GM18505 (cell line): Measurements from ENCODE around the gene DGKG.

ENCODE experiments used
- ATAC-seq: cut with Tn5 transposase; IDR thresholded peaks from one replicate; pipeline ENCODE4 v1.9.1; 2021; ENCODE audit not compliant: unreplicated experiment
- POLR2A ChIP-seq: IDR thresholded peaks from 4 replicates; pipeline ENCODE4 v1.6.1; 2011; ENCODE audit warnings: borderline replicate concordance; ENCODE audit not compliant: insufficient read depth, insufficient read length; ENCODE audit errors: extremely low read depth

Gene DGKG

DNA sequence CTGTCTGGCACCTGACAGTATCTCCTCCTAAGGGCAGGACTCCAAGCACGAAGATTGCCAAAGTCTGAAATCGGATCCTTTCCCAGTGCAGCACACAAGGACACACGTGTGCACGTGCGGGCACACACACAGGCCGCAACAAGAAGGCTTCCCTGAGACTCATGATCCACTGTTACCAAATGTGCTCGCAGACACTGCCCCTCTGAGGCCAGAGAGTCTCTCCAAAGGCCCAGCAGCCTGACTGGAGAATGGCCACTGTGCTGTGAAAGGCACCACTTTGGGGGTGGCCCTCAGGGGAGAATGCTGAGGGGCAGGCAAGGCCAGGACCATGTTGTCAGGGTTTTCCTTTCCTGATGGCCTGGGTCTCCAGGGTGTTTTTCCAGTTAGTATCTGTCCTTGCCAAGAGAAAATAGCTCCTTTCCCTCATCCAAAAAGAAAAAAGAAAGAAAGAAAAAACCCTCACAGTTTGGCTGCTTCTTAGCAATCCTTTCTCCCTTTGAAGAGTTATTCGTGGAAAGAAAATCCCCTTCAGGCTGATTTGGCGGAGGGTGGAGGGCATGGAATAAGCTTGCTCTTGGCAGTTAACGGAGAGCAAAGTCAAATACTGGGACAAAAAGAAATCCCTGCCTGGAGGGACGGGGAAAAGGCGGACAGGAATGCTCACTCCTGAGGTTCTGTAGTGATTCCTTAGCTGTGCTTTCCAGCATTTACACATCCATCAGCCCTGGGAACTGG is 141.0 kb downstream of the DGKG start:
- no peak for TF ChIP-seq POLR2A
- ATAC-seq, result no peak

DNA sequence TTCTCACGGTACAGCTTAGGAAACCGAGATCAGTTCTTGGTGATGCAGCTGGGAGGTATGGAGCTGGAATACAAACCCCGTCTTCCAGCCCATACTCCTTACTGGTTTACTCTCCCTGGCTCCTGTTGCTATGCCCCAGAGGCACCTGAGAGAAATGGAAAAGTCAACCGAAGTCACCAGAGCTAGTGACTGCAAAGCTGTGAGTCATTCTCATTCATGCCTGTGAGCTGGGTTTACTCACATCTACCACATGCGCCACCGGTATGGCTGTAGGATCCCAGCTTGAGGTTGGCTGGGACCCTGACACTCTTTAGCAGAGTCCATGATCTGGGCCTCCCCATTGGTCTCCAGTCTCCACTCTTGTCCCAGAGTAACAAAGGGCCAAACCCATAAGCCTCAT is 141.7 kb downstream of the DGKG start:
- no peak for TF ChIP-seq POLR2A
- ATAC-seq, result no peak

DNA sequence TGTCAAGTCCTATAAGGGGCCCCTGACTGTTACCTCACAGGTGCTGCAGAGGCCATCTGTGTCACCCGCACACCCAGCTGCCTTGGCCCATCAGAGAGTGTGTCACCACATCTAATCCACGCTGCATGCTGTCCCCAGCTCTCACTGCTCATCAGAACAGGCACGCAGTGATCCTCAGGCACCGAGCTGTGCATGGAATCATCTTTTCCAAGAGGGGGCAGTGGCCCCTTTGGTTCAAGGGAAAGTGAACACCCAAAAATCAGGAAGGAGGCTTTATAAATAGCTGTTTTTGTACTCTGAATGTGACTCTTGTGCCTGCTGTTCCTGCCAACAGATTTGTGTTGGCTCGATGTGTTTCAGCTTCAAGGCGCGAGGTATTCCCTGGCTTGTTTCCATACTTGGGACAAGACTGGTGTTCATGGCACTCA is 142.8 kb downstream of the DGKG start:
- TF ChIP-seq POLR2A, result no peak
- ATAC-seq, result no peak

DNA sequence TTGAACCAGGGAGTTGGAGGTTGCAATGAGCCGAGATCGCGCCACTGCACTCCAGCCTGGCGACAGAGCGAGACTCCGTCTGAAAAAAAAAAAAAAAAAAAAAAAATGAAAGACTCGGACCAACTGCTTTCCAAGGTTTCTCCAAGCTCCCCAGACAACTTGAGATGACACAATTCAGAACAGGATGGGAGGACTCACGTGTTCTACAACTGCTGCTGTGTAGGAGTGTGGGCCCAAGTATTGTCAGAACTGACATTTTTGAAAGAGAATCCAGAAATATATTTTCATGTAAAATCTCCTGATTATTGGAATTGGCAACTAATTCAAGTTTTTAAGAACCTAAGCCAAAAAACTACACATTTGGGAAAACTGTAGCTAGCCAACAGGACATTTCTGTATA is 143.6 kb downstream of the DGKG start:
- no peak for TF ChIP-seq POLR2A
- no peak for ATAC-seq

DNA sequence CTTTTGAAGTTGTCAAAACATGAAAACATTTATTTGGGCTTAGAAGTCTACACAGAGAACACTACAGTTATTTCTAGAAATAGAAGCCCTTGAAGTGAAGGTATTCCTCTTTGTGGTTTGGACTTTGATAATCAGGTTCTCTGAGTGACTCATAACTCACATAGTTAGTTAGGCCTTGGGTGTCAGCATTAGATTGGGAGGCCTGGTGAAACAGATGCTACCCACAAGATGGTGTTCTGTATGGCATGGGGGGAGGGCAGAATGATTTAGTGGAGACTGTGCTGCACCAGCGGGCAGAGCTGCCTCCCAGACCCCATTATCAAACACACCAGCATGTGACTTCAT is 144.2 kb downstream of the DGKG start:
- ATAC-seq, result peak; percentile 89
- no peak for TF ChIP-seq POLR2A

DNA sequence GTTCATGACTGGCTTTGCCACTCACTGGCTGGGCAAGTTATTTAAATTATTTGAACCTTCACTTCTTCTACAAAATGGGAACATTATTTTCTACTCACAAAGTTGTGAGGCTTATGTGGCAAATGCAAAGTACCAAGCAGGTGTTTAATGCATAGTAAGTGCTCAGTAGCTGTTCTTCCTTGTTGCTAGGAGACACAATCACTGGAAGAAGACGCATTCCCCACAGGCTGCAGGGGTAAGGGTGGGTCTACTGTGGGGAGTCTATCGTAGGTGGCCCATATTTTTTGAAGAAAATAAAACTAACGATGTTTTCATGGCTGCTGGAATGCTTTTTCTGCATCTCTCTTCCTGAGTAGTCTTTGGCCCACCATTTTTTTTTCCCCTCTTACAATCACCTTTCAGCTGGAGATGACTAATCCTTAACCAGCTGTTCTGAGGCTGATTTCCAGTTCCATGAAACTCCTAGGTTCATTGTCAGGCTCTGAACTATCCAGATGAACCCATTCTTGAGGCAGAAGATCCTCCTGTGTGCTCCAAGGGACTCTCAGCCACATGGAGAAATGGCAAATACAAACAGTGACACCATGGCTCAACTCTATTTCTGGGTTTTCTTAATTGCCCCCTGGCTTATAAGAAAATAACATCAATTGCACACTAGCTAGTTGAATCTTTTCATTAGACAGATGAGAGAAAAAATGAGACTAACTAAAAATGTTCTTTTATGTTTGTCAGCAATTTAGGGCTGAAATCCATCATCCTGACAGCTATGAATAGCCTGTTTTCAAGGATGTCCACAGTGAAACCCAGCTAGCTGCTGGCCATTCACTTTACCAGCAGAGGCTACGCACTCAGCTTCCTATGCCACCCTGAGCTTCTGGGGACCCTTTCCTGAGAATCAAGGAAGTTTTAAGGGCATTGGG is 144.9 kb downstream of the DGKG start:
- no peak for TF ChIP-seq POLR2A
- no peak for ATAC-seq

DNA sequence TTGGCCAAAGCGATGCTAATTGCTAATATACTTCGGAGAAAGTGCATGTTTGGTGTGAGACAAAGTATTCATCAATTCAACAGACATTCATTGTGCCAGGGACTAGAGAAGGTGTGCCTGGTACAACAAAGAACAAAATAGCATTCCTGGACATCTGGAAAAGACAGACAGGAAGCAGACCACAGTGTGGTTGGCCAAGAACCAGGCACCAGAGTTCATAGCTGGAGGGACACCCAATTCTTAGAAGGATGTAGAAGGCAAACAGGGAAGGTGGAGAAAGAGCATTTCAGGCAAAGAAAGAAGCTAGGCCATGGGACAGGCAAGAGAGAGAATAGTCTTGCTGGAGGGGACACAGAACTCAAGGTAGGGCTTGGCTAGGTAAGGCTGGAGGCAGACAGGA is 147.4 kb downstream of the DGKG start:
- no peak for TF ChIP-seq POLR2A
- no peak for ATAC-seq

DNA sequence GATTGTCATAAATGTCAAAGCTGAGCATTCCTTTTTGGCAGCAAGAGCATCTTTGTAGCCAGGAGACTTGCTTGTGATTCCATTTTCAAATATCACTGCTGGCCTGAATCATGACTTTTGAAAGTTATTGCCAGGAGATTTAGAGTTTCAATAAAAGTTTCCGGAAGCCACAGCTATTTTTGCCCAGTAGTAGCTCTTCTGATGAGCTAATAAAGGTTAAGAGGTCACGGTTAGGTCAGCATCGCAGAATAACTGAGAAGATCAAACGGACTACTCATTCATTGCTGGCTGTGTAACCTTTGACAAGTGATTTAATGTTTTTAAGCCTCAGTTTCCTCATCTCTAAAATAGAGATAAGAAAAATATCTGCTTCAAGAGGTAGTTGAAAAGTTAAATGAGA is 148.1 kb downstream of the DGKG start:
- ATAC-seq, result no peak
- TF ChIP-seq POLR2A, result no peak

DNA sequence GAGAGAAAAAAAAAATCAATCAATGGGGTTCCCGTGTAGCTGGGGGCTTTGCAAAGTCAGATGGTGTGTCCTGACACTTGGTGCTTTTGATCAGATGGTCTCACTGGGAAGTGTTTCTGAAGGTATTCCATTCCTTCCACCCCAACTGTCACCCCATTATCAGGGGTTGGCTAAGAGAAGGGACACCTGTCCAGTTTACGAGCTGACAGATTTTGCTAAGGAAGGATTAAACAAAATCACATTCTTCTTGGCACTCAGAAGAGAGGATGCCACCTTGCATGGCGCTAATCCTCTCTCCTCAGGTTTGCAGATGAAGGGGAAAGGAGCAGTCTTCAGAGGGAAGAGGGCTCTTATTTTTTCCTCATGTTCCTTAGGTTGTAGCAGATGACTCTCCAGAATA is 149.4 kb downstream of the DGKG start:
- no peak for TF ChIP-seq POLR2A
- no peak for ATAC-seq

DNA sequence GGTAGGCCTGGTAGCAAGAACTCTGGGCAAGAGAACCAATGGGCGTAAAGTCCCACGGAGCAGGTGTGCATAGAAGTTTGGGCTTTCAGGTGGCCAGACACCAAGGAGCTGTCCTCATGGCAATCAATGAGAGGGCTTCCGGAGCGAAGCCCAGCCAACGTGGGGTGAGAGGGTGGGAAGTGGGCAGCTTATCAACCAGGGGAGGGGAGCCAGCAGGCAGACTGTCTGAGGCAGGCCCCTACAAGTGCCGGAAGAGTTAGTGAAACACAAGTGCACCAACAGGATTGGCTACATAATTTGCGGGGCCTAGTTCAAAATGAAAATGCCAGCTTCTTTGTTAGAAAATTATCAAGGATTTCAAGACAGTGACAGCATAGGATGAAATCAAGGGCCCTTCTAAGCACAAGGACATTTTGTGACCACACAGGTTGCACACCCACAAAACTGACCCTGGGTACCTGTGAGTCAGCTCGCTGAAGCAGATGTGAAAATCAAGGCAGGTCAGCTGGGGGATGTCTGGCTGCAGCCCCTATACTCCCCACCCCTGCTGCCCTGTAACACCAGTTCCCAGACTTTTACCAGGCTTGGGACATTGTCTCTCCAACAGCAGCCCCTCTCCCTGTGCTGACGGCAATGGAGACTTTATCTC is 151.1 kb downstream of the DGKG start:
- ATAC-seq, result no peak
- TF ChIP-seq POLR2A, result no peak

DNA sequence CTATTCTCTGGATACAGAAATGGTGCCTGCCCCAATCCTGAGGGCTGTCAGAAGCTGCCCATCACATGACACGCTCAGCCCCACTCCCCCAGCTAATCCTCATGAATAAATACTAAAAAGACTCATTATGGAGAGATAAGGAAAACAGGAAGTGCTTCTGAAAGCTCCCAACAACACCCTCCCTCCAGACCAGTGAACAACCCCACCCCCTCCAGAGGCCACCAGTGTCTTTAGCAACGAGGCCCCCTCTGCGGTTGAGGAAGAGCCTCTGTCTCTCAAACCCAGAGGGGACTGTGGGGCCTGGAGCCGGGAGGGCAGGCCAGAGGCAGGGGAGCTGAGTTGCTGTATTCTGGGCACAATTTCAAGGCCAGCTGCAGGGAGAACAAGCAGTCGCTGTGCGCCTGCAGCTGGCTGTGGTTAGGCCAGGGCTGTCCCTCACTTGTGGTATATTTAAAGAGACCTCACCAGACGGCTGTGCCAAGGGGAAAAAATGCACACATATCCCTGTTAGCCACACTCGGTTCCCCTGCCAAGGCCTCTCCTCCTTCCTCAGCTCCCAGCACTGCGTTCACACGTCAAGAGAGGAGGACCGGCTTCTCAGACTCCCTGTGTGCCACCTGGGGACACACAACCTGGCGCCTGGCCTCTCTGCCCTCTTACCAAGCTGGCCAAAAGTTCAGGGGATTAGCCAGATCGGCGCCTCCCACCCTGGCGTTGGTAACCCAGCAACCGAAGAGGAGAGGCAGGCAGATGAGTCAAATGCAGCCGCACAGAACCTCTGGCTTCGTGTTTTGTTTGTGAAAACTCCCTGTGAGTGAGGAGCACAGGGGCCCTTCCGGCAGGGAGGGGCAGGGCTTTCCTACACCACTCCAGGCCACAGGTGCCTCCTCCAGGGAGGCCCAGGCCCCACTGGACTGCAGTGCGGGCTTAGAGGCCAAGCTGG is 152.0 kb downstream of the DGKG start:
- TF ChIP-seq POLR2A, result no peak
- ATAC-seq, result peak; percentile 56

DNA sequence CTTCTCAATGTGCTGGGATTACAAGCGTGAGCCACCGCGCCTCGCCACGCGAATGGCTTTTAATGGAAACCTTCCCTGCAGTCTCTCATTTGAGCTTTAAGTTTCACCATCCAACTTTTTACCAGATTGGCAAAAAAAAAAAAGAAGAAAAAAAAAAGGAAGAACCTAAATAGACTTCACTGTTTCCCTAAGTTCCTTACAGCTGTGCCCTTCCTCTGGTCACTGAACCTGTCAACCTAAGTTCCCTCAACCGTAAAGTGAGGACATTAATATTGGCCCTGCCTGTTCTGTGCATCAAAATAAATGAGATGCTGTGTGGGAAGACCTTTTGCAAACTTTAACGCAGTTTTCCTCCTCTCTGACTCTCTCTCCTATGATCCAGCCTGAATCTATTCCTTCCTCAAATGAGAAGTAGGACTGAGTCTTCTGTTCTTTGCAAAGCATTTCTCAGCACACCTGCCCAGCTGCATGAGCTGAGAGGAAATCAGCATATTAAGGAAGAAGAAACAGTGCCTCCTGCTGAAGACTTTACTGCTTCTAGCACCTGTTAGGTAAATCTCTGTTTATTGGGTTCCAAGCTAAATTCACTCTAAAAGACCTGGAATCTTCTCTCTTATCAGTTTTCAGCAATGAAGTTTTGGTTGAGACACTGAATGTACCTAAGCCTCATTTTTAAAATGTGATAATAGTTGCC is 153.6 kb downstream of the DGKG start:
- no peak for ATAC-seq
- no peak for TF ChIP-seq POLR2A
